ENCODE results near the gene MT1HL1. TPM values are rescaled to one million over a fixed set of nuclear protein-coding genes. Genes with fewer than 3 reads are reported as not detected.
A peak's percentile ranks its signal among the peaks of the same experiment; 100 is the strongest.

The MT1HL1 gene
- total RNA-seq, 5 donors from 2014 or later (not counting 1 experiment from before 2014, with no cell fraction given) = not detected

DNA sequence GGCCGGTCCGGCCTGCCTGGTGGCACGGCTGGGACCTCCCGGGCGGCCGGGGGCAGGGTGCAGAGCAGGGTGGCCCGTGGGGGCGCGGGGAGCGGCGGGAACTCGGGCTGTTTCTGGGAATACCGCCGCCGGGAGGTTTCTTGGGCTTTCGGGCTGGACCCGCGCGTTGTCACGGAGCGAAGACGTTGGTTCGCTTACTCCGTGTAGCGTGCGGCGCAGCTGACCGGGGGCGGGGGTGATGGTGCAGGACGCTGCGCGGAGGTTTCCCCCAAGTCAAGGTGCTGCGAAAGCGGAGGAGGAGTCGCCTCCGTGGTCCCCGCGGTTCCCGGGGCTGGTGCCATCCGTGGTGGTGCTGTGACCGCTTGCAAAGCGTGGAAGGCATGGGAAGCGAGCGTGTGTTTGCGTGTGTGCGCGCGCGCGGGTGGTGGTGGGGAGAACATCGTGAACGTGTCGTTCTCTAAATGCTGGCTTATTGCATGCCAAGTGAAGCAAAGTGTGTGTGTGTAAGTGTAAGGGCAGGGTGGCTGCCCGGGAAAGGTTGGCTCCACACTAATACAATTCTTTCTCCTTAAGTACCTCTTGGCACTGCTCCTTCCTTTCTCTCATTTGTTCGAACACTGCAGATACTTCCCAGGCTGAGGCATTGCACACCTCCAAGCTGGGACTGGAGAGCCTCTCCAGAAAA, 38.8 kb upstream of the MT1HL1 start:
- no peaks in the 10 kb centered on the region for H3K36me3 Mint-ChIP-seq
- Histone ChIP-seq H3K9me3 (no peaks in the 10 kb centered on the region), H3K27me3 (replicated peaks in 1 of 2; ENCODE audit: control insufficient read depth in 2 of 2, extremely low read depth in 1 of 2, insufficient read depth in 2 of 2, low read length in 1 of 2) (peaks cover 19 to 22% of the 10 kb centered on the region in 2 experiments), H3K4me3 (ENCODE audit: control insufficient read depth in 1 of 2, extremely low read depth in 1 of 2, low read length in 1 of 2) (no peak overlapping the region), H3K4me1 (ENCODE audit: control insufficient read depth in 1 of 2, extremely low read depth in 1 of 2, insufficient read depth in 2 of 2, low read length in 2 of 2) (peaks cover 0 to 8% of the 10 kb centered on the region in 2 experiments), H3K36me3 (ENCODE audit: control insufficient read depth in 2 of 2, extremely low read depth in 1 of 2, insufficient read depth in 1 of 2, low read length in 1 of 2) (no peaks in the 10 kb centered on the region), H3K27ac (ENCODE audit: low read length) (no peak overlapping the region)
- CTCF ChIA-PET = no interaction called here
- H3K4me3 Mint-ChIP-seq = peak overlapping the region in 1 of 3 donors; percentile 35
- no peak for ATAC-seq (replicated peaks in 1 of 4)
- POLR2A ChIA-PET = no interaction called here
- H3K27ac Mint-ChIP-seq = no peak overlapping the region
- DNase-seq = no peak
- no peaks in the 10 kb centered on the region for H3K9me3 Mint-ChIP-seq
- H3K27me3 Mint-ChIP-seq = peaks cover 33 to 45% of the 10 kb centered on the region in 2 donors
- peaks cover 0 to 18% (median 15%) of the 10 kb centered on the region in 3 donors for H3K4me1 Mint-ChIP-seq
- WGBS (ENCODE audit: insufficient coverage) = 5% methylated on average over 48 of the region's 55 CpGs

GRCh38 chr1:237042526-237042891, 38.3 kb upstream of the MT1HL1 start:
- POLR2A ChIA-PET = no interaction called here
- peaks cover 0 to 8% of the 10 kb centered on the region in 2 experiments for H3K4me1 ChIP-seq (ENCODE audit: control insufficient read depth in 1 of 2, extremely low read depth in 1 of 2, insufficient read depth in 2 of 2, low read length in 2 of 2)
- H3K9me3 ChIP-seq = no peaks in the 10 kb centered on the region
- Mint-ChIP-seq H3K27ac (no peak overlapping the region), H3K27me3 (peaks cover 33 to 45% of the 10 kb centered on the region in 2 donors), H3K4me1 (peaks cover 0 to 18% (median 15%) of the 10 kb centered on the region in 3 donors), H3K9me3 (no peaks in the 10 kb centered on the region), H3K4me3 (no peak overlapping the region), H3K36me3 (no peaks in the 10 kb centered on the region)
- CTCF ChIA-PET = no interaction called here
- no peaks in the 10 kb centered on the region for H3K36me3 ChIP-seq (ENCODE audit: control insufficient read depth in 2 of 2, extremely low read depth in 1 of 2, insufficient read depth in 1 of 2, low read length in 1 of 2)
- WGBS (ENCODE audit: insufficient coverage) = 5% methylated on average over 41 of the region's 41 CpGs
- ATAC-seq (replicated peaks in 1 of 4) (no peak), DNase-seq (no peak)
- H3K27ac ChIP-seq (ENCODE audit: low read length) = no peak overlapping the region
- no peak overlapping the region for H3K4me3 ChIP-seq (ENCODE audit: control insufficient read depth in 1 of 2, extremely low read depth in 1 of 2, low read length in 1 of 2)
- H3K27me3 ChIP-seq (replicated peaks in 1 of 2; ENCODE audit: control insufficient read depth in 2 of 2, extremely low read depth in 1 of 2, insufficient read depth in 2 of 2, low read length in 1 of 2) = peaks cover 19 to 22% of the 10 kb centered on the region in 2 experiments

DNA sequence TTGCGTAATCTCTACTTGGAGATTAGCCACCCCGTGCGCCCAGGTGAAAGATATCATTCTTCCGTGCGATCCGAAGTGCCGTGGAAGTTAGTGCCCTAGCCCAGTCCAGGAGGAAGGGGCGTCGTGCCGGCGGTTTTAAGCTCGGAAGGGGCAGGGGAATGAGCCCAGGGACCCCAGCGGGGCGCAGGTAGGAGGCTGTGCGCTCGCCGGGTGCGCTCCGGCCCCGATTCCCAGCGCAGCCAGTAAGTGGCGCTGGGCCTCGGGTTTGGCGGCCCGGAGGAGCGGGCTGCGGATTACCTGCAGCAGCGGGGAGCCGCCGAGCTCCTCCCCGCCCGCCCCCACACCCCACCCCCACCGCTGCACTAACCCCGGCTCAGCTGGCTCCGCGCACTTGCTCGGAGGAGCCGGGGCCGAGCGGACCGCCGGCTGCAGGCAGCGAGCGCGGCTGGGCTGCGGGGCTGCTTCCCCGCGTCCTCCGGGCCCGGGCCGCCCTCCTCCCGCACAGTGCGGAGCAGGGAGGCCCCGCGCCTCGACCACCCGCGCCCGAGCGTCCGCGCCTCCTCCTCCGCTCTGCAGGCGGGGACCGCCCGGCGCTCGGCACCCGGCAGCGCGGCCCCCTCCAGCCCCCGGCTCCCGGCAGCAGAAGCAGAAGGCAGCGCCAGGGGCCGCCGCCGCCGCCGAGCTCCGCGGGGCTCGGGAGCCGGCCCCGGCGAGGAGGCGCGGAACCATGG, 37.7 kb upstream of the MT1HL1 start, which contains the start of gene RYR2:
TSS of gene RYR2 (plus strand) at position 390 of the 731 bp plus-strand sequence. CDS start at position 728, 338 bp downstream.
- H3K27ac ChIP-seq (ENCODE audit: low read length) = no peak within 1 kb of the TSS
- no peak within 1 kb of the TSS for H3K4me3 ChIP-seq (ENCODE audit: control insufficient read depth in 1 of 2, extremely low read depth in 1 of 2, low read length in 1 of 2)
- H3K36me3 ChIP-seq (ENCODE audit: control insufficient read depth in 2 of 2, extremely low read depth in 1 of 2, insufficient read depth in 1 of 2, low read length in 1 of 2) = no peaks in the 10 kb centered on the region
- peaks cover 19 to 22% of the 10 kb centered on the region in 2 experiments for H3K27me3 ChIP-seq (replicated peaks in 1 of 2; ENCODE audit: control insufficient read depth in 2 of 2, extremely low read depth in 1 of 2, insufficient read depth in 2 of 2, low read length in 1 of 2)
- Mint-ChIP-seq H3K4me3 (peak within 1 kb of the TSS in 1 of 3 donors; percentile 71), H3K9me3 (no peaks in the 10 kb centered on the region), H3K4me1 (peaks cover 0 to 18% (median 15%) of the 10 kb centered on the region in 3 donors), H3K27me3 (peaks cover 33 to 45% of the 10 kb centered on the region in 2 donors), H3K36me3 (no peaks in the 10 kb centered on the region), H3K27ac (no peak within 1 kb of the TSS)
- peaks cover 0 to 8% of the 10 kb centered on the region in 2 experiments for H3K4me1 ChIP-seq (ENCODE audit: control insufficient read depth in 1 of 2, extremely low read depth in 1 of 2, insufficient read depth in 2 of 2, low read length in 2 of 2)
- ATAC-seq (replicated peaks in 1 of 4) = no peak
- POLR2A ChIA-PET = no interaction called here
- no peaks in the 10 kb centered on the region for H3K9me3 ChIP-seq
- CTCF ChIA-PET = no interaction called here
- 5% methylated on average over 65 of the region's 87 CpGs for WGBS (ENCODE audit: insufficient coverage)
- DNase-seq = no peak

- H3K9me3 ChIP-seq = no peaks in the 10 kb centered on the region
- ATAC-seq (replicated peaks in 1 of 4) (no peak), DNase-seq (no peak)
- no peaks in the 10 kb centered on the region for H3K9me3 Mint-ChIP-seq
- H3K36me3 Mint-ChIP-seq = no peaks in the 10 kb centered on the region
- H3K27ac Mint-ChIP-seq = no peak overlapping the region
- no peaks in the 10 kb centered on the region for H3K36me3 ChIP-seq (ENCODE audit: control insufficient read depth in 2 of 2, extremely low read depth in 1 of 2, insufficient read depth in 1 of 2, low read length in 1 of 2)
- H3K4me3 Mint-ChIP-seq = peak overlapping the region in 1 of 3 donors; percentile 71
- WGBS (ENCODE audit: insufficient coverage) = 7% methylated on average over 4 of the region's 7 CpGs
- CTCF ChIA-PET = no interaction called here
- peaks cover 33 to 45% of the 10 kb centered on the region in 2 donors for H3K27me3 Mint-ChIP-seq
- H3K4me1 Mint-ChIP-seq = peaks cover 0 to 18% (median 15%) of the 10 kb centered on the region in 3 donors
- H3K4me3 ChIP-seq (ENCODE audit: control insufficient read depth in 1 of 2, extremely low read depth in 1 of 2, low read length in 1 of 2) = no peak overlapping the region
- peaks cover 19 to 22% of the 10 kb centered on the region in 2 experiments for H3K27me3 ChIP-seq (replicated peaks in 1 of 2; ENCODE audit: control insufficient read depth in 2 of 2, extremely low read depth in 1 of 2, insufficient read depth in 2 of 2, low read length in 1 of 2)
- POLR2A ChIA-PET = no interaction called here
- H3K27ac ChIP-seq (ENCODE audit: low read length) = no peak overlapping the region
- H3K4me1 ChIP-seq (ENCODE audit: control insufficient read depth in 1 of 2, extremely low read depth in 1 of 2, insufficient read depth in 2 of 2, low read length in 2 of 2) = peaks cover 0 to 8% of the 10 kb centered on the region in 2 experiments
Measured at GRCh38 chr1:237041461-237041794, 37.2 kb upstream of the MT1HL1 start.

- no peaks in the 10 kb centered on the region for H3K9me3 ChIP-seq
- no peak overlapping the region for H3K4me3 ChIP-seq (ENCODE audit: control insufficient read depth in 1 of 2, extremely low read depth in 1 of 2, low read length in 1 of 2)
- Mint-ChIP-seq H3K27ac (no peak overlapping the region), H3K27me3 (peaks cover 33 to 45% of the 10 kb centered on the region in 2 donors), H3K4me3 (peak overlapping the region in 1 of 3 donors; percentile 71), H3K36me3 (no peaks in the 10 kb centered on the region), H3K4me1 (peaks cover 0 to 18% (median 15%) of the 10 kb centered on the region in 3 donors), H3K9me3 (no peaks in the 10 kb centered on the region)
- WGBS (ENCODE audit: insufficient coverage) = no CpG with 5 or more reads among the region's 10 CpGs
- H3K27me3 ChIP-seq (replicated peaks in 1 of 2; ENCODE audit: control insufficient read depth in 2 of 2, extremely low read depth in 1 of 2, insufficient read depth in 2 of 2, low read length in 1 of 2) = peaks cover 18 to 24% of the 10 kb centered on the region in 2 experiments
- no peak for DNase-seq
- ChIA-PET CTCF (no interaction called here), POLR2A (no interaction called here)
- no peak for ATAC-seq (replicated peaks in 1 of 4)
- H3K27ac ChIP-seq (ENCODE audit: low read length) = no peak overlapping the region
- peaks cover 0 to 8% of the 10 kb centered on the region in 2 experiments for H3K4me1 ChIP-seq (ENCODE audit: control insufficient read depth in 1 of 2, extremely low read depth in 1 of 2, insufficient read depth in 2 of 2, low read length in 2 of 2)
- no peaks in the 10 kb centered on the region for H3K36me3 ChIP-seq (ENCODE audit: control insufficient read depth in 2 of 2, extremely low read depth in 1 of 2, insufficient read depth in 1 of 2, low read length in 1 of 2)
Measured at GRCh38 chr1:237040823-237041222, 36.6 kb upstream of the MT1HL1 start.

GRCh38 chr1:237038211-237038610, 34.0 kb upstream of the MT1HL1 start:
- Mint-ChIP-seq H3K36me3 (no peaks in the 10 kb centered on the region), H3K27me3 (peaks cover 16 to 26% of the 10 kb centered on the region in 2 donors), H3K4me3 (no peak overlapping the region), H3K4me1 (peaks cover 0 to 12% (median 9%) of the 10 kb centered on the region in 3 donors), H3K27ac (no peak overlapping the region), H3K9me3 (no peaks in the 10 kb centered on the region)
- H3K36me3 ChIP-seq (ENCODE audit: control insufficient read depth in 2 of 2, extremely low read depth in 1 of 2, insufficient read depth in 1 of 2, low read length in 1 of 2) = no peaks in the 10 kb centered on the region
- CTCF ChIA-PET = no interaction called here
- DNase-seq = no peak
- H3K4me3 ChIP-seq (ENCODE audit: control insufficient read depth in 1 of 2, extremely low read depth in 1 of 2, low read length in 1 of 2) = no peak overlapping the region
- H3K27me3 ChIP-seq (replicated peaks in 1 of 2; ENCODE audit: control insufficient read depth in 2 of 2, extremely low read depth in 1 of 2, insufficient read depth in 2 of 2, low read length in 1 of 2) = peaks cover 6 to 18% of the 10 kb centered on the region in 2 experiments
- peaks cover 0 to 8% of the 10 kb centered on the region in 2 experiments for H3K4me1 ChIP-seq (ENCODE audit: control insufficient read depth in 1 of 2, extremely low read depth in 1 of 2, insufficient read depth in 2 of 2, low read length in 2 of 2)
- 94% methylated on average over 5 of the region's 6 CpGs for WGBS (ENCODE audit: insufficient coverage)
- POLR2A ChIA-PET = interaction anchor here in 1 of 2 donors (0.6 kb wide), 1 partner anchor 154 kb away, joined by 3 read pairs; no protein-coding TSS in a partner anchor
- no peak overlapping the region for H3K27ac ChIP-seq (ENCODE audit: low read length)
- H3K9me3 ChIP-seq = no peaks in the 10 kb centered on the region
- ATAC-seq (replicated peaks in 1 of 4) = no peak

Data from T-cell (primary cell).